GM12801 (cell line): ENCODE measurements around the gene POP4.

ENCODE experiments used
- TF ChIP-seq, protein P1 (sequence below): IDR thresholded peaks from one replicate; pipeline ENCODE4 v1.5.1; 2011; ENCODE audit warnings: control low read depth; ENCODE audit not compliant: insufficient read length; ENCODE audit errors: extremely low read depth

POP4 gene

DNA sequence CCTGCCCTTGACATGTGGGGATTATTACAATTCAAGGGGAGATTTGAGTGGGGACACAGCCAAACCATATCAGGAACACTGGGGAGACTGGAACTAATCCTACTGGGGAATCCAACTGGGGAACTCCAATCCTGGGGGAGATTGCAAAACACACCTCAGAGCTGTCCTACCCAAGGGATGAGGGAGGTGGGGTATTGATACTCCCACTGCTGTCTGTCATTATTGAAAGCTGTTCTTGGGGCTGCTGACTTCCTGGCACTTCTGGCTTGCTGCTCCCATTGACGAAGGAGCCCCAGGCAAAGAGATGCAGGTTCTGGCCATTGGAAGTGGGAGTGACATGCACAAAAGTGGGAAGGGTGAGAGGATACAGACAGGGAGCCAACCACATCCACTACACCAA, 24.7 kb upstream of the POP4 start:
- TF ChIP-seq, protein P1, sequence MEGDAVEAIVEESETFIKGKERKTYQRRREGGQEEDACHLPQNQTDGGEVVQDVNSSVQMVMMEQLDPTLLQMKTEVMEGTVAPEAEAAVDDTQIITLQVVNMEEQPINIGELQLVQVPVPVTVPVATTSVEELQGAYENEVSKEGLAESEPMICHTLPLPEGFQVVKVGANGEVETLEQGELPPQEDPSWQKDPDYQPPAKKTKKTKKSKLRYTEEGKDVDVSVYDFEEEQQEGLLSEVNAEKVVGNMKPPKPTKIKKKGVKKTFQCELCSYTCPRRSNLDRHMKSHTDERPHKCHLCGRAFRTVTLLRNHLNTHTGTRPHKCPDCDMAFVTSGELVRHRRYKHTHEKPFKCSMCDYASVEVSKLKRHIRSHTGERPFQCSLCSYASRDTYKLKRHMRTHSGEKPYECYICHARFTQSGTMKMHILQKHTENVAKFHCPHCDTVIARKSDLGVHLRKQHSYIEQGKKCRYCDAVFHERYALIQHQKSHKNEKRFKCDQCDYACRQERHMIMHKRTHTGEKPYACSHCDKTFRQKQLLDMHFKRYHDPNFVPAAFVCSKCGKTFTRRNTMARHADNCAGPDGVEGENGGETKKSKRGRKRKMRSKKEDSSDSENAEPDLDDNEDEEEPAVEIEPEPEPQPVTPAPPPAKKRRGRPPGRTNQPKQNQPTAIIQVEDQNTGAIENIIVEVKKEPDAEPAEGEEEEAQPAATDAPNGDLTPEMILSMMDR, result no peak

DNA sequence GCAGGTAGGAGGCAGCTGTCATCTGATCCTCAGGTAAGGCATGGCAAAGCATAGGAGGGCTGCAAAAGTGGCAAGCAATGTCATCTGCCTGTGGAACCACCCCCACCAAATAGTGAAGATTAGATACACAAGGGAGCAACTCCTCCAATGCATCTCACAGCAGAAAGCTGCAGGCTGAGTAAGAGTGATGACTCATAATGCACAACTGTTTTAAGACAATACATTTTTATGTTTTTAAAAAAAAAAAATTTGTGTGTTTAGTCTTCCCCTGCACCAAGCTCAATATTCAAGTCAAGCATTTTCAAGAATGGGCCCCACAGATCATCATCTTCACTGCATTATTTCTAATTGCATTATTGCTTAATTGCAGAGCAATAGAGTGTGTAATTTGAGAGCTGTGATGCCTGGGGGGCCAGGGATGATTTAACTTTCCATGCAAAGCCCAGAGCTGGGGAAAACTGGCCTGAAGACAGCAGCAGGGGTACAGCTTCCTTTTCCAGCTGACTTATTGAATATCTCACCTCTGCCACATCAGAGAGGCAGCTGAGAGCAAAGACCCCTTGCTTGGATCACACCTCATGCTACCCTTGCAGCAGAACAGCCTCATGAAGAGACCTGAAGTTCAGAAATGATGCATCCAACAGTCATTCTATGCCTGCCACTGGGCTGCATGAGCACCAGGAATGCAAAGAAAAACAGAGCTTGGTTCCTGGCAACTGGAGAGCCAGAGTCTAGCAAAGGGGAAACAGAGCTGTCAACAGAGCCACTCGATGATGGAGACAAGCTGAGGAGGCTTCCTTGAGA, 22.7 kb upstream of the POP4 start:
- TF ChIP-seq, protein P1, result no peak

DNA sequence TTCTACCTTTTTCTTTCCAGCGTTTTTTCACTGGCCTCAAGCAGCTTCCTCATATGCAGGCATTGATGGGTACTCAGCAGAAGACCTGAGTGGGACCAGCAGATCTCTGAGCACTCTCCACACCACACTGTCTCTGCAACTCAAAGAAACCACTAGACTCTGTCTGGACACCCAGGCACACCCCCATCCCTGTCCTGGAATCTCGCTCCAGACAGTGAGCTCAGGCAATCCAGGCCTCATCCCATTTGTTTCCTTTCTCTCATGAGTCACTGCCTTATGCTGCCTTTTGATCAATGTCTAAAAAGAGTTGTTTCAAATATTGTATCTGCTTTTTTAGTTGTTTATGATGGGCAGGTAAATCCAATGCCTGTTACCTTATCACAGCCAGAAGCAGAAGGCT, 19.7 kb upstream of the POP4 start:
- TF ChIP-seq, protein P1, result no peak

- TF ChIP-seq, protein P1, result no peak
These were observed 19.0 kb upstream of the POP4 start for GRCh38 chr19:29587059-29587458.

DNA sequence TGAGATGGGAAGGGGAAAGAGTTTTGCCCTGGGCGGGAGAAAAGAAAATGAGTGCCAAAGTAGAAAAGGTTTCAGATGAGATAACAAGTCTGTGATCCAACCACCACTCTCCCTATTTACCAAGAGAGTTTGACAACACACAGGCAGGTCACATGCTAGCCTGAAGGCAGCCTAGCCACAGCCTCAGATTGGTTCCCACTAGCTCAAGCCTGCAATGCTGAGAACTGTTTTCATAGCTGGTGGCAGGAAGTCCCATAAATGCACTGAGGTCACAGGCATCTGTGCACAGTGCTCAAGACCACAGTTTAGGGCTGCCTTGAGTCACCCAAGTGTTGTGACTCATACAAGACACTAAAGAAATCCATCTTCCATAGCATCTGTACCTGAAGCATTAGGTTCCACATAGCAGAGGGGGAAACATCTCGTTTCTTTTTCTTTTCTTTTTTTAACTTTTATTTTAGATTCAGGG, 18.5 kb upstream of the POP4 start:
- TF ChIP-seq, protein P1, result no peak

- TF ChIP-seq, protein P1, result no peak
These were observed 18.0 kb upstream of the POP4 start for GRCh38 chr19:29588095-29588494.

DNA sequence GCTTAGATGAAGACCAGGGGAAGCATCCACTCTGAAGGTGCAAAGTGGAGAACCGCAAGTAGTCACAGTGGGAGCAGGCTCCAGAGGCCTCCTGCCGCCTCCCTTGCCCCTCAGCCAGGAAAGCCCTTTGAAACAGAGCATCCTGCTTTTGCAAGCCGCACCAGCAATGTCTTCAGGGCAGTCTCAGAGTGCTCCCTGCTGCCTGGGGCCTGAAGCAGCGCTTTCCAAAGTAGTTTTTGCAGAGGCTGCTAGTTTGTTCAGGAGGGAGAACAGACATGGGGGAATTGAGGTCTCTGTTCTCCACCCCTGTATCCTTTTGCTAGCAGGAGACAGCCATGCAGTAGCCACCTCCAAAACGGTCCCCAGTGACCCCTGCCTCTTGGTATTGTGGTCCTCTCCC, 15.8 kb upstream of the POP4 start:
- TF ChIP-seq, protein P1, result no peak

GRCh38 chr19:29591670-29592069, 14.4 kb upstream of the POP4 start:
- TF ChIP-seq, protein P1, result no peak
